Right lobe of liver (tissue), 4 donors: Measurements from ENCODE around the gene CPPED1.

ENCODE experiments used
- CTCF ChIP-seq, 4 donors: fragments of 200-600 bp in 3 of 4; fragments of 450-650 bp in 1 of 4; IDR thresholded peaks; one replicate each; pipeline versions ENCODE4 v1.5.1 to v1.8.0; 2016 to 2022; ENCODE audit warnings: antibody characterized with exemption in 4 of 4, mild to moderate bottlenecking in 2 of 4
- POLR2A ChIP-seq: fragments of 450-650 bp; IDR thresholded peaks from one replicate; pipeline ENCODE4 v1.6.1; 2017; ENCODE audit warnings: antibody characterized with exemption, mild to moderate bottlenecking
- donor health status: DM: no; HTN: no; CAD: no.
- donor health status: DM: no; HTN: no; CAD: no.
- donor health status: DM: no; HTN: yes; CAD: no.

GRCh38 chr16:12611916-12612597 is 191.6 kb downstream of the CPPED1 start:
- no peak for TF ChIP-seq POLR2A
- TF ChIP-seq CTCF (IDR thresholded peaks at IDR 0.05), result no peak
